Endodermal cell (in vitro differentiated cells): Measurements from ENCODE around the gene CD59. TPM values are rescaled to one million over a fixed set of nuclear protein-coding genes. Genes with fewer than 3 reads are reported as not detected.
"Not testable (repeated sequence)": the region's sequence is repeated elsewhere in the genome, so short reads cannot be mapped to it uniquely, and the experiment has no call there.

ENCODE experiments used
- DNase-seq: peaks from one replicate; pipeline ENCODE4 v3.0.0-alpha.2; 2017
- H3K27ac ChIP-seq: 2 replicates; pipeline ENCODE4 v1.5.1; 2013; ENCODE audit warnings: mild to moderate bottlenecking, low read depth, low read length, moderate library complexity
- H3K27me3 ChIP-seq: 2 replicates; pipeline ENCODE4 v1.6.1; 2013; ENCODE audit warnings: mild to moderate bottlenecking, low read length, moderate library complexity; ENCODE audit not compliant: insufficient read depth, control insufficient read depth, poor library complexity, severe bottlenecking
- H3K36me3 ChIP-seq: 2 replicates; pipeline ENCODE4 v1.7.0; 2013; ENCODE audit warnings: mild to moderate bottlenecking, low read length, moderate library complexity; ENCODE audit not compliant: control insufficient read depth, insufficient read depth
- H3K4me1 ChIP-seq: one replicate; pipeline ENCODE4 v1.7.0; 2013; ENCODE audit warnings: low read length; ENCODE audit not compliant: control insufficient read depth, insufficient read depth
- H3K4me3 ChIP-seq: 2 replicates; pipeline ENCODE4 v1.5.1; 2013; ENCODE audit warnings: mild to moderate bottlenecking, low read length, moderate library complexity
- H3K9ac ChIP-seq: 2 replicates; pipeline ENCODE4 v1.6.1; 2013; ENCODE audit warnings: mild to moderate bottlenecking, low read length, moderate library complexity; ENCODE audit not compliant: poor library complexity, severe bottlenecking; ENCODE audit errors: extremely low read depth
- H3K9me3 ChIP-seq: 2 replicates; pipeline ENCODE4 v1.6.1; 2013; ENCODE audit warnings: mild to moderate bottlenecking, low read length, moderate library complexity; ENCODE audit not compliant: control insufficient read depth
- H3K27ac Mint-ChIP-seq: 2 replicates; pipeline ENCODE4 v1.8.0; 2020; ENCODE audit warnings: mixed read lengths
- H3K27me3 Mint-ChIP-seq: 2 replicates; pipeline ENCODE4 v1.8.0; 2021; ENCODE audit warnings: mild to moderate bottlenecking, mixed read lengths; ENCODE audit not compliant: insufficient read depth
- H3K36me3 Mint-ChIP-seq: 2 replicates; pipeline ENCODE4 v1.8.0; 2020; ENCODE audit warnings: low read depth, mixed read lengths
- H3K4me1 Mint-ChIP-seq: 2 replicates; pipeline ENCODE4 v1.8.0; 2020; ENCODE audit warnings: mixed read lengths
- H3K4me3 Mint-ChIP-seq: 2 replicates; pipeline ENCODE4 v1.8.0; 2020; ENCODE audit warnings: mild to moderate bottlenecking, moderate library complexity, mixed read lengths
- H3K9me3 Mint-ChIP-seq: 2 replicates; pipeline ENCODE4 v1.8.0; 2020; ENCODE audit warnings: mild to moderate bottlenecking, mixed read lengths
- CTCF ChIP-seq: fragments of 200-600 bp; sonication (generic); conservative IDR thresholded peaks from 2 replicates; pipeline ENCODE4 v1.5.0; 2021; ENCODE audit warnings: antibody characterized with exemption, mild to moderate bottlenecking
- WGBS, 2 experiments: methylation state at CpG; one replicate each; pipeline versions ENCODE4 v1.1.5 to v1.1.7; 2013; ENCODE audit warnings: missing lambda C conversion rate in 2 of 2, mixed read lengths in 1 of 2; ENCODE audit not compliant: insufficient coverage in 1 of 2, insufficient read length in 1 of 2; 5-methylcytosine and 5-hydroxymethylcytosine counted together
- total RNA-seq, 2 donors: library from RNA; stranded (reverse); fragmentation: NEBNext Ultra II Directional in 1 of 2; extraction: Animal tissue kit (Norgen Biotek cat#: 25700) in 1 of 2; gene quantifications; 2 replicates in 1 of 2; 3 replicates in 1 of 2; pipeline ENCODE4 v1.2.1, GENCODE V29; 2021

CD59 gene
- total RNA-seq, 2 donors from 2014 or later = 111 to 142 TPM

- peaks cover 9% of the 10 kb centered on the region for H3K4me1 ChIP-seq
- peaks cover 10% of the 10 kb centered on the region for H3K4me1 Mint-ChIP-seq
- H3K27ac ChIP-seq = no peak overlapping the region
- H3K4me3 ChIP-seq = no peak overlapping the region
- no peak for DNase-seq
- WGBS, 2 experiments = 89 to 92% methylated on average over 3 of the region's 3 CpGs
- no peak for TF ChIP-seq CTCF
- H3K36me3 ChIP-seq = peaks cover 57% of the 10 kb centered on the region
- H3K27me3 Mint-ChIP-seq = no peaks in the 10 kb centered on the region
- no peak overlapping the region for H3K9ac ChIP-seq
- peaks cover 28% of the 10 kb centered on the region for H3K36me3 Mint-ChIP-seq
- H3K9me3 ChIP-seq = no peaks in the 10 kb centered on the region
- H3K27me3 ChIP-seq = no peaks in the 10 kb centered on the region
- no peak overlapping the region for H3K27ac Mint-ChIP-seq
- H3K9me3 Mint-ChIP-seq = no peaks in the 10 kb centered on the region
- no peak overlapping the region for H3K4me3 Mint-ChIP-seq
These were observed 26.8 kb downstream of the CD59 start for GRCh38 chr11:33709466-33709865.

DNA sequence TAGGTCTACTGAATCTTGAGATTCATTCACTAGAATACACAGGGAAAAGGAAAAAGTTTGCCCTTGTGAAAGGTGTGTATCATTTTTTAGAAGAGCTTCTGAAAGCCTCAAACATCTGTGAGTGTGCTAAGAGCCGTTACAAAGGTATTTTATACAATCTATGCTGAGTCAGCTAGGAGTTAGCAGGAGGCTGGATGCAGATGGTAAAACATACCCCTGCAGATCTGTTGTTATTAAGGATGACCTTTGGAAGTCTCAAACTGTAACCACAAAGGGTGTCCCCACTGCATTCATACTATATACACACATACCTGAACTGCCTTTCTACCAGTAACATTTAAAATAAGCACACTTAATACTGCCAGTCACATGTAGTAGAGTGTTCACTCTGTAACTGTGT, 27.2 kb downstream of the CD59 start:
- Histone ChIP-seq H3K4me1 (peaks cover 13% of the 10 kb centered on the region), H3K9me3 (no peaks in the 10 kb centered on the region), H3K9ac (no peak overlapping the region), H3K27ac (no peak overlapping the region), H3K27me3 (no peaks in the 10 kb centered on the region), H3K36me3 (peaks cover 53% of the 10 kb centered on the region), H3K4me3 (no peak overlapping the region)
- Mint-ChIP-seq H3K4me3 (no peak overlapping the region), H3K36me3 (peaks cover 28% of the 10 kb centered on the region), H3K27me3 (no peaks in the 10 kb centered on the region), H3K4me1 (peaks cover 12% of the 10 kb centered on the region), H3K9me3 (no peaks in the 10 kb centered on the region), H3K27ac (no peak overlapping the region)
- TF ChIP-seq CTCF = no peak
- DNase-seq = no peak
- WGBS, 2 experiments = 79 to 100% methylated on average over 1 of the region's 1 CpG

GRCh38 chr11:33707831-33708230, 28.4 kb downstream of the CD59 start:
- peaks cover 43% of the 10 kb centered on the region for H3K36me3 ChIP-seq
- not testable (repeated sequence) for H3K4me3 ChIP-seq, H3K4me3 Mint-ChIP-seq, H3K27me3 Mint-ChIP-seq, H3K9ac ChIP-seq, H3K4me1 ChIP-seq, H3K9me3 ChIP-seq, DNase-seq, H3K27ac ChIP-seq, H3K9me3 Mint-ChIP-seq, H3K27ac Mint-ChIP-seq, H3K27me3 ChIP-seq
- WGBS, 2 experiments = no CpG with 5 or more reads among the region's 2 CpGs
- peaks cover 17% of the 10 kb centered on the region for H3K4me1 Mint-ChIP-seq
- peaks cover 28% of the 10 kb centered on the region for H3K36me3 Mint-ChIP-seq

GRCh38 chr11:33706966-33707365, 29.3 kb downstream of the CD59 start:
- Histone ChIP-seq H3K9ac (no peak overlapping the region), H3K9me3 (no peaks in the 10 kb centered on the region), H3K36me3 (peaks cover 37% of the 10 kb centered on the region), H3K4me1 (peaks cover 11% of the 10 kb centered on the region), H3K4me3 (no peak overlapping the region), H3K27ac (no peak overlapping the region), H3K27me3 (no peaks in the 10 kb centered on the region)
- Mint-ChIP-seq H3K27me3 (no peaks in the 10 kb centered on the region), H3K4me1 (peaks cover 23% of the 10 kb centered on the region), H3K9me3 (no peaks in the 10 kb centered on the region), H3K27ac (no peak overlapping the region), H3K36me3 (peaks cover 26% of the 10 kb centered on the region), H3K4me3 (no peak overlapping the region)
- WGBS, 2 experiments = 92 to 100% methylated on average over 2 of the region's 2 CpGs
- no peak for TF ChIP-seq CTCF
- no peak for DNase-seq
